Heart left ventricle (tissue), 16 donors: ENCODE results near the gene WFDC5. TPM values are rescaled to one million over a fixed set of nuclear protein-coding genes. Genes with fewer than 3 reads are reported as not detected.
"Not testable (repeated sequence)": the region's sequence is repeated elsewhere in the genome, so short reads cannot be mapped to it uniquely, and the experiment has no call there.

Experiments
- ATAC-seq, 4 donors: fragments of 200-7000 bp; cut with Tn5 transposase; one replicate each; pipeline ENCODE4 v1.9.1; 2020 to 2022; ENCODE audit warnings: moderate library complexity in 4 of 4, mild to moderate bottlenecking in 3 of 4, moderate number of reproducible peaks in 1 of 4
- DNase-seq, 5 donors: peaks; one replicate each; pipeline ENCODE4 v3.0.0-alpha.2; 2020
- H3K27ac ChIP-seq, 12 donors: fragments of 200-600 bp; sonication (generic) in 4 of 12; one replicate each; pipeline versions ENCODE4 v1.5.0 to v1.8.0; 2016 to 2022; ENCODE audit warnings: mild to moderate bottlenecking in 2 of 12
- H3K27me3 ChIP-seq, 9 donors: fragments of 200-600 bp; sonication (generic) in 2 of 9; one replicate each; pipeline versions ENCODE4 v1.5.1 to v1.8.0; 2016 to 2022; ENCODE audit warnings: mild to moderate bottlenecking in 3 of 9
- H3K36me3 ChIP-seq, 9 donors: fragments of 200-600 bp; sonication (generic) in 2 of 9; one replicate each; pipeline versions ENCODE4 v1.5.0 to v1.8.0; 2018 to 2022; ENCODE audit warnings: mild to moderate bottlenecking in 2 of 9
- H3K4me1 ChIP-seq, 12 donors: fragments of 200-600 bp; sonication (generic) in 4 of 12; one replicate each; pipeline versions ENCODE4 v1.5.0 to v1.8.0; 2016 to 2022; ENCODE audit warnings: mild to moderate bottlenecking in 3 of 12
- H3K4me3 ChIP-seq, 12 donors: fragments of 200-600 bp; sonication (generic) in 4 of 12; one replicate each; pipeline versions ENCODE4 v1.5.0 to v1.8.0; 2017 to 2022; ENCODE audit warnings: mild to moderate bottlenecking in 9 of 12, moderate library complexity in 4 of 12
- H3K9me3 ChIP-seq, 12 donors: fragments of 200-600 bp; sonication (generic) in 4 of 12; one replicate each; pipeline versions ENCODE4 v1.5.0 to v1.8.0; 2016 to 2022; ENCODE audit warnings: mild to moderate bottlenecking in 1 of 12
- POLR2A ChIP-seq, 2 donors: fragments of 450-650 bp; IDR thresholded peaks; one replicate each; pipeline ENCODE4 v1.6.1; 2017; ENCODE audit warnings: antibody characterized with exemption in 2 of 2, mild to moderate bottlenecking in 2 of 2, moderate library complexity in 2 of 2
- WGBS, 4 donors: extraction: QIAGEN DNeasy Blood & Tissue Kit in 2 of 4; methylation state at CpG; one replicate each; pipeline versions ENCODE4 v1.1.5 to v1.1.7; 2013 to 2018; 5-methylcytosine and 5-hydroxymethylcytosine counted together
- intact Hi-C, 10 donors: fragments of 100-400 bp; cut with DNase I; formaldehyde crosslinking; loops; one replicate each; pipeline versions ENCODE4 v1.11.1 to v1.14.2; 2022
- polyA plus RNA-seq, 2 donors: library from polyadenylated mRNA; stranded (reverse); fragments of 200-250 nt; gene quantifications; one replicate each; pipeline ENCODE4 v1.2.3, GENCODE V29; 2013
- total RNA-seq, 9 donors: library from RNA; depleted of rRNA in 2 of 9; stranded (reverse); fragments of >200 nt in 2 of 9; fragmentation: NEBNext Ultra II Directional in 3 of 9; extraction: Animal tissue kit (Norgen Biotek cat#: 25700) in 3 of 9; gene quantifications; one replicate each; pipeline versions ENCODE4 v1.1.0 to v1.2.4, GENCODE V29; 2016 to 2023
- TF ChIP-seq, protein P1 (sequence below), 12 donors: fragments of 200-600 bp; sonication (generic) in 4 of 12; IDR thresholded peaks; one replicate each; pipeline versions ENCODE4 v1.5.0 to v1.8.0; 2018 to 2022; ENCODE audit warnings: antibody characterized with exemption in 12 of 12, mild to moderate bottlenecking in 5 of 12
- donor health status: ischemic (EF 13 %, LVEDD 7.1; RV severe dilation, severe dysfunction).
- donor health status: healthy with polysubstance abuse.
- donor health status: DM: no; HTN: yes; CAD: no.
- donor health status: DM: no; HTN: no; CAD: no.
- donor health status: ischemic (EF 25% LVEDD 6.9; RV normal size, moderate dysfunction).
- donor health status: ischemic (EF 25% LVEDD 5.7; RV mildly dilated, moderate dysfunction).
- donor health status: healthy.
- donor health status: DM: yes; HTN: yes; CAD: no.
- donor health status: ischemic (EF 35%, LVEDD 5.7; RV mildly dilated, moderate dysfunction).
- donor health status: nonischemic (EF 11% LVEDD 7.7; RV severe dilation, severe dysfunction).
- donor health status: DM: yes; HTN: yes; CAD: no.
- donor health status: PGD.
- donor health status: ischemic (EF 29% LVEDD 5.4; RV normal size, mild dysfunction).
- donor health status: nonischemic (EF 23%, LVEDD 6.1; RV moderate dilation, normal function).

The WFDC5 gene
- total and polyA plus RNA-seq, 11 donors, result not detected

- DNase-seq, result no peak
- H3K27me3 ChIP-seq, result peaks cover 0 to 8% (median 0%) of the 10 kb centered on the region in 9 donors
- intact Hi-C loops, result loop anchor here in 1 of 10 donors (10.0 kb wide), 1 partner anchor 62 kb away; no protein-coding TSS in a partner anchor
- no peak overlapping the region for H3K4me3 ChIP-seq
- no peak overlapping the region for H3K27ac ChIP-seq
- TF ChIP-seq, protein P1, sequence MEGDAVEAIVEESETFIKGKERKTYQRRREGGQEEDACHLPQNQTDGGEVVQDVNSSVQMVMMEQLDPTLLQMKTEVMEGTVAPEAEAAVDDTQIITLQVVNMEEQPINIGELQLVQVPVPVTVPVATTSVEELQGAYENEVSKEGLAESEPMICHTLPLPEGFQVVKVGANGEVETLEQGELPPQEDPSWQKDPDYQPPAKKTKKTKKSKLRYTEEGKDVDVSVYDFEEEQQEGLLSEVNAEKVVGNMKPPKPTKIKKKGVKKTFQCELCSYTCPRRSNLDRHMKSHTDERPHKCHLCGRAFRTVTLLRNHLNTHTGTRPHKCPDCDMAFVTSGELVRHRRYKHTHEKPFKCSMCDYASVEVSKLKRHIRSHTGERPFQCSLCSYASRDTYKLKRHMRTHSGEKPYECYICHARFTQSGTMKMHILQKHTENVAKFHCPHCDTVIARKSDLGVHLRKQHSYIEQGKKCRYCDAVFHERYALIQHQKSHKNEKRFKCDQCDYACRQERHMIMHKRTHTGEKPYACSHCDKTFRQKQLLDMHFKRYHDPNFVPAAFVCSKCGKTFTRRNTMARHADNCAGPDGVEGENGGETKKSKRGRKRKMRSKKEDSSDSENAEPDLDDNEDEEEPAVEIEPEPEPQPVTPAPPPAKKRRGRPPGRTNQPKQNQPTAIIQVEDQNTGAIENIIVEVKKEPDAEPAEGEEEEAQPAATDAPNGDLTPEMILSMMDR (IDR thresholded peaks at IDR 0.05), result no peak
- TF ChIP-seq POLR2A (IDR thresholded peaks at IDR 0.05), result no peak
- ATAC-seq, result no peak
- peaks cover 0 to 2% (median 0%) of the 10 kb centered on the region in 12 donors for H3K9me3 ChIP-seq
- 63 to 76% (median 72%) methylated on average over 3 of the region's 3 CpGs for WGBS, 4 donors
- peaks cover 0 to 4% (median 0%) of the 10 kb centered on the region in 12 donors for H3K4me1 ChIP-seq
- no peaks in the 10 kb centered on the region for H3K36me3 ChIP-seq
Measured at GRCh38 chr20:45153147-45153546, 38.2 kb upstream of the WFDC5 start.

DNA sequence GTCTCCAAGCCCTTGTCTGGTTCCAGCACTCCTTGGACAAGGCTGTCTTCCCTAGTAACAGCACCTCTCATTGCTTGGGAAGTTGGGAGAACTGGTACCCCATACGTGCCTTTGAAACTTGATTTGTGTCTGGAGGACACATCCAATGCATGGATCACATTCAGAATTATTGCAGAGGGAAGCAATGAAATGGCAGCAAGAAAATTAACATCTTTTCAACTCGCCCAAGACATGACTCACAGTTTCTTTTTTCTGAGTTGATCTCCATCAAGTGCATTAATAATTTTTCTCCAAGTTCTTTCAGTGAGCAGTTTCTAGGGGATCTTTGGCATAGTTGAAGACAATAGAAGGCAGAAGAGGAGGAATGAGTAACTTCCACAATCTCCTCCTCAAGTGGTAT lies 37.4 kb upstream of the WFDC5 start:
- intact Hi-C loops, result loop anchor here in 1 of 10 donors (10.0 kb wide), 1 partner anchor 62 kb away; no protein-coding TSS in a partner anchor
- H3K36me3 ChIP-seq, result no peaks in the 10 kb centered on the region
- no peak for TF ChIP-seq POLR2A (IDR thresholded peaks at IDR 0.05)
- TF ChIP-seq, protein P1 (IDR thresholded peaks at IDR 0.05), result no peak
- WGBS, 4 donors, result 56 to 66% (median 57%) methylated on average over 2 of the region's 2 CpGs
- peaks cover 0 to 11% (median 0%) of the 10 kb centered on the region in 9 donors for H3K27me3 ChIP-seq
- peaks cover 0 to 4% (median 0%) of the 10 kb centered on the region in 12 donors for H3K4me1 ChIP-seq
- no peak overlapping the region for H3K4me3 ChIP-seq
- no peak overlapping the region for H3K27ac ChIP-seq
- ATAC-seq (no peak), DNase-seq (no peak)
- H3K9me3 ChIP-seq, result no peaks in the 10 kb centered on the region

GRCh38 chr20:45149062-45149461 lies 34.1 kb upstream of the WFDC5 start:
- no peak overlapping the region for H3K27ac ChIP-seq
- H3K9me3 ChIP-seq, result no peaks in the 10 kb centered on the region
- ATAC-seq (no peak), DNase-seq (no peak)
- intact Hi-C loops, result no loop called here
- no peaks in the 10 kb centered on the region for H3K36me3 ChIP-seq
- TF ChIP-seq, protein P1 (IDR thresholded peaks at IDR 0.05), result no peak
- no peak for TF ChIP-seq POLR2A (IDR thresholded peaks at IDR 0.05)
- 80 to 90% (median 86%) methylated on average over 3 of the region's 3 CpGs for WGBS, 4 donors
- peaks cover 0 to 34% (median 14%) of the 10 kb centered on the region in 9 donors for H3K27me3 ChIP-seq
- no peak overlapping the region for H3K4me3 ChIP-seq
- peaks cover 0 to 2% (median 0%) of the 10 kb centered on the region in 12 donors for H3K4me1 ChIP-seq

- no peaks in the 10 kb centered on the region for H3K36me3 ChIP-seq
- ATAC-seq (no peak), DNase-seq (no peak)
- H3K27ac ChIP-seq, result no peak overlapping the region
- peaks cover 0 to 21% (median 0%) of the 10 kb centered on the region in 9 donors for H3K27me3 ChIP-seq
- H3K4me3 ChIP-seq, result no peak overlapping the region
- intact Hi-C loops, result no loop called here
- TF ChIP-seq POLR2A (IDR thresholded peaks at IDR 0.05), result no peak
- 65 to 72% (median 68%) methylated on average over 4 of the region's 4 CpGs for WGBS, 4 donors
- no peaks in the 10 kb centered on the region for H3K9me3 ChIP-seq
- no peaks in the 10 kb centered on the region for H3K4me1 ChIP-seq
Measured at GRCh38 chr20:45140836-45141235, 25.9 kb upstream of the WFDC5 start.

GRCh38 chr20:45139733-45140375 lies 24.9 kb upstream of the WFDC5 start:
- intact Hi-C loops, result loop anchor here in 1 of 10 donors (10.0 kb wide), 1 partner anchor 135 kb away; no protein-coding TSS in a partner anchor
- 91 to 100% (median 94%) methylated on average over 5 of the region's 5 CpGs for WGBS, 4 donors
- DNase-seq, H3K27ac ChIP-seq, H3K4me1 ChIP-seq, ATAC-seq, H3K4me3 ChIP-seq, H3K9me3 ChIP-seq, H3K36me3 ChIP-seq: not testable (repeated sequence)
- H3K27me3 ChIP-seq, result peaks cover 0 to 24% (median 0%) of the 10 kb centered on the region in 9 donors
